Measurements from ENCODE around the gene FERMT2.

The FERMT2 gene

DNA sequence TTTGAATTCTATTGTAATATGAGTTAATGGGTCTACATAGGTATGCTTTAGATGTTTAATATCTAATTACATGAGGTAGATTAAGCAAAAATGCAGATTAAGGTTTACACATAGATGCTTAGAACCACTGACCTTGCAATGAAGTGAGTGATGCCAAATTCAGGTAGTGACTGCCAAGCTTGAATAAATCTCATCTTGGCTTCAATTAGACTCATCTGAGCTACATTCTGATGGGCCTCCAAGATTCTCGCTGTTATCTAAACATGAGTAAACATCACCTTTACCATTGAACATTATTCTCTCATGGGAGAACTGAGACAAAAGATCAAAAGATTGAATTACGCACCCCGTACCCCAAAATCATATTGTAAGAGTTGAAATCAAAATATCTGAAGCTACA lies 90.6 kb downstream of the FERMT2 start:
- no peak for FAIRE-seq

DNA sequence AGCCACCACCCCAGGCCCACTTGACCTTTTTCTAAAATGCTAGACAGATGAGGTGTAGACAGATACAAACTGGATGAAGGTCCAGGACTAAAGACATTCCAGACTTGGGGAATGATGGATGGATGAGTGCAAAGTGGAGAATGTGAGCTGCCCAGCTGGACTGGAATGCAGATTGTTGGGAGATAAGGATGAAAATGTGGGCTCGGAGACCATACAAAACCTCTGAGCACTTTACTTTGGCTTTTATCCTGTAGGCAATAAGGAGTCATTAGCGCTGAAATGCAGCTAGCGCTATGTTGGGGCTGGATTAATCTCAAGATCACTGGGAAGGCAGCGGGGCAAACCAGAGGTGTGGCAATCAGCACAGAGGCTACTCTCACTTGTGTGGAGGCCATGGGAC lies 94.7 kb downstream of the FERMT2 start:
- FAIRE-seq, result no peak

DNA sequence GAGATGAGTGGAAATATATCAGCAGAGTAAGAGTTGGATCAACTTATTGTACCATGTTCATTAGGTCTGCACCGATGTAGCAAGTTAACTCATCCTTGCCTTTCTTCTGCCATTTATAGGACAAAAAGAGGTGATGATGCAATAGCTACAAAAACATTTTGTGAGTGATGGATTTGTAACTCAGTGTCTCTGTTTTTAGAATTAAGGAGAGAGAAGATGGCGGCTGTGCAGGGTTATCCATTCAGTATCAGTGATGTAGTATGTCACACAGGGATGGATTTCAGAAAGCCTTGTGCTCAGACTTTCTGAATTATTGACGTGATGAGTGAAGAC lies 97.4 kb downstream of the FERMT2 start:
- FAIRE-seq, result no peak

DNA sequence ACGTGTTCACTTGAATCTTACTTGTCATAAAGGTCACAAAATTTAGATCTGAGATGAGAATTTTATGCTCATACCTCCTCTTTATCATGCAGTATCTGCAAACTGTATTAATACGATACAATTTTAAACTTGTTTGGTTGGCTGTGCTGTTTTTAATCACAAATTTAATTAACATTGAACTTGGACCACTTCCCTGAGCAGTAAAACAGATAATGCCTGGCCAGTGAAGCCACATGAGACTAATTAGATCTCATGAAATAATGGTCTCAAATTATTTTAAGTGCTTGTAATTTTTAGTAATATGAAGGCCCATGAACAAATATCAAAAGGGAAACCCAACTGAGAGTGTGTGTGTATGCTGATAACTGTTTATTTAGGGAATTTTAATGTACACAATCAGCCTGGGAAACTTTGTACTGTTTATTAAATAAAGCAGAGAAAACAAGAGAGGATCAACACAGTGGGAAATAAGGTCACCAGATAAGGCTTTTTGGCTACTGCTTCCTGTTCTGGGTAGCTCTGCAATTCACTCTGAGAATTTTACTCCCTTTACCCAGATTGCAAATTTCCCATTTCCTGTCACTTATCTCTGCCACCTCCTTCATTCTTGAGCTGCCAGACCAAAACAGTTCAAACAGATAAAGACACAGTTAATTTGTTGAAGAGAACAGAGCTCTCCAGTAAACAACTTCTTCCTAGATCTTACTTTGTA lies 97.9 kb downstream of the FERMT2 start:
- FAIRE-seq, result no peak

DNA sequence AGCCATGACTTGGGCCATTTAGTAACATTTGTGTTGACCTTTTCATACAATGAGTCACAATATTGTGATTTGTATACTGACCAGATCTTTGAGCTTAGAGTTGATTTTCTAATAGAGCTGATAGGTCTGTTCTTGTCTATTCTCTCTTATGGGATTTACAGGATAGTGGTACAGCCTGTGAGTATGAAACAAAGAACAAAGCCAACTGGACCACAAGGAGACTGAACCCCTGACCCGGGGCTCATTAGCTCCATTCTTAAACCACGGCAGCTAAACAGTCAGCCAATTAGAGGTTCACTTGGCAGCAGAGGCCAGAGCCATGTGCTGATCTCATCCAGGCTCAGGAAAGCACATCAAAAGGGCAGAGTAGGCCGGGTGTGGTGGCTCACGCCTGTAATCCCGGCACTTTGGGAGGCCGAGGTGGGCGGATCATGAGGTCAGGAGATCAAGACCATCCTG lies 100.4 kb downstream of the FERMT2 start:
- FAIRE-seq, result no peak

DNA sequence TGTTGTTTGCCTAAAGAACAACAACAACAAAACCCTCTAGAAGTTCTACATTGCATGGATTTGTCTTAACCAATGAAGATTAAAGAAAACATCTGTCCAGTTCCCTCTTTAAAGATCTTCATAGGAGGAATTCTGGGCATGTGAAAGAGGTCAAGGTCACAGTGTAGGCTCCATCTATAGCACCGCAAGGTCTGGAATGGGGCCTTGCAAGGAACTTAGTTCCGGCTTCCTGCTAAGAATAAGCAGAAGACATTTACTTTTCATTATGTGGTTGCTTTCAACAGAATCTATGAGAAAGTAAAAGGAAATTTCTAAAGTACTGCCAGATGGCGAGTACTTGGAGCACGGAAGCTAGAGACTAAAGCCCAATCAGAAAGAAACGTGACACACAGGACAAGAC lies 102.2 kb downstream of the FERMT2 start:
- FAIRE-seq, result peak; percentile 89

DNA sequence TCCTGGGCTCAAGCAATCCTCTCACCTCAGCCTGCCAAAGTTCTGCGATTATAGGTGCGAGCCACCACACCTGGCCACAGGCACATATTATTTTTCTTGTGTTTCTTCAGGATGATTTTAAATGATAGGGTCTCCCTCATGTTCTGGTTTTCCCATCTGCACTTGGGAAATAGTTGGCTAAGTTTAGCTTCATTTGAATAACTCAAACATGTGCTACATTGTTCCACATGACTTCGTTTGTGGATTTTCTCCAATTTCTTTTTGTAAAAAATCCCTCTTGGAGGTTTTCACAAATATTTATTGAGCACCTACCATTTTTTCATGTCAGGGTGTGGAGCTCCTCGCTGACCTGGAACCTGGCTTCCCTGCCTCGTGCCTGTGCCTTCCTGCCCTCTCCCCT lies 104.3 kb downstream of the FERMT2 start:
- FAIRE-seq, result no peak

DNA sequence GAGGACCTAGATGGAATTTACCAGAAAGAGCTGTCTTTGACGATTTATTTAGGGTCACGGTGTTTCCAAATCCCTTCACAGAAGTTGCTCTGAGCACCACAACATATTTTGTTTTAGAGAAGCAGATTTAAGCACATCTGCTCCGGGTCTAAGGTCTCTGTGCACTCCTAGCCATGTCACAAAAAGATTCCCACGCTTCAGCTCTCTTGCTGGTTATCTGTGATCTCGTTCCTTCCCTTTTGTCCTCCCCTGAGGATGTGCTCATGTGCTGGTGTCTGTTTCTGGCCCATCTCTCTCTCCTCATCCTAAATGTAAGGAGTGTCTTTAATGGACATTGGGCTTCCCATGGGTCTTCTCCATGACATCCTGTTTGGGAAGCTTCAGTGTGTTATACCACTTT lies 105.8 kb downstream of the FERMT2 start:
- FAIRE-seq, result no peak

DNA sequence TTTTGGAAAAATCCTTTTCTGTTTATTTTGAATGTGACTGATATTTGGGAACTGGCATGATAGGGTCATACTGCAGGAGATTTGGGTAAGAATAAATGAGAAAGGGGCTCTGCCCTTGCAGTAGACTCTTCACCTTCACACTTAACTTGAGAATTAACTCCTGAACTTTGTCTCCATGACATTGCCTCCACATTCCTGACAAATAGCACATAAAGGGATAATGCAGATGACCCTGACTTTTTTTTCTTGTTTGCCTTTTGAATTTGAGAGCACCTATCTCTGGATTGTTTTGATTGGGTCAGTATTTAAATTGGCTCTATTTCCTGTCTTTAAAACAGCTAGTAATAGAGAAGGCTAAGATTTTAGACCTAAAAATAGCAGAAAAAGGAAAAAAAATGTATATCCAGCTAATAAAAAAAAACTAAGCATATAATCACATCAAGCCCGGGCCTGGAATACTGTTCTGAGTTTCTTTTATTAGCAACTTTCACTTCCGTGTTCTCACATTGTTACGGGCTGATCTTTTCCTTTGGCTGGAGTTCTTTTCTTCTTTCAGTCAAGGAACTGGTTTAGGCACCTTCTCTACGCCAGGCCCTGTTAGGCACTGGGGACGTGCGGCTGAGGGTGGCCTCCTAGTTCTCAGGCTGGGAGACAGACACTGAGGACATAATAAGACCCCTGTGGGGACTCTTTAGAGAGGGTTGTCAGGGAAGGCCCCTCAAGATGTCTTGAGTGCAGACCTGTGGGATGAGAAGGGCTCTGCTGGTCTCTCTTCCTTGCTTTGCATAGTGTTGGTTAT lies 106.4 kb downstream of the FERMT2 start:
- peak; percentile 58 for FAIRE-seq

DNA sequence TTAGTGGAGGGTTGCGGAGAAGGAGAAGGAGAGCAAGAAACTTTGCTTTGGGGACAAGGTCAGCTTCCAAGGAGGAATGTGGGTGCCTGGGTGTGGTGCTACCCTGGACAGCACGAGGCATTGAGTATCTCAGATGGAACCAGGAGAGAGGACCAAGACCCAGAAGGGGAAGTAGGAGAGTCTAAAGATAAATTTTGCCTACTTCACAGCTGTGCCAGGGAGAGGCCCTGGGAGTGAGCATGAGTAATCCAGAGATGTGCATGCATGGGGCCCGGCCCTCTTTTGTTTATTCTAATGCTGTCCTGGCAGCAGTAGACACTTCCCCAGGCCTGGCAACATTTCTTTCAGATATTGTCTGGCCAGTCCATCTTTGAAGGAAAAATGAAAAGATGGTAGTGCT lies 110.0 kb downstream of the FERMT2 start:
- no peak for FAIRE-seq

DNA sequence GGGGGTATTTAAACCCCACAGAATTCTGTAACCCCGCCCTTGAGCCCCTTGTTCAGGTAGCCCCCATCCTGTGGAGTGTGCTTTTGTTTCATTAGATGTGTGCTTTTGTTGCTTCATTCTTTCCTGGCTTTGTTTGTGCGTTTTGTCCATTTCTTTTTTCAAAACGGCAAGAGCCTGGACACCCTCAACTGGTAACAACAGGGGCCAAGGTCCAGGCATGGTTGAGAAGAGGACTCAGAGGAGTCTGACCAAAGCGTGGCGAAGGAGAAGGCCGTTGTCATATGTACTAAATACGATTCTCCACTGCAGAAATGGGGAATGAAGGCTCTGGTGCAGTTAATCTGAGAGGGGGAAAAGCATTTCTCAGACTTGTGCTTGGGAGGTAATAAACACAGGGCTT lies 113.4 kb downstream of the FERMT2 start:
- FAIRE-seq, result no peak

DNA sequence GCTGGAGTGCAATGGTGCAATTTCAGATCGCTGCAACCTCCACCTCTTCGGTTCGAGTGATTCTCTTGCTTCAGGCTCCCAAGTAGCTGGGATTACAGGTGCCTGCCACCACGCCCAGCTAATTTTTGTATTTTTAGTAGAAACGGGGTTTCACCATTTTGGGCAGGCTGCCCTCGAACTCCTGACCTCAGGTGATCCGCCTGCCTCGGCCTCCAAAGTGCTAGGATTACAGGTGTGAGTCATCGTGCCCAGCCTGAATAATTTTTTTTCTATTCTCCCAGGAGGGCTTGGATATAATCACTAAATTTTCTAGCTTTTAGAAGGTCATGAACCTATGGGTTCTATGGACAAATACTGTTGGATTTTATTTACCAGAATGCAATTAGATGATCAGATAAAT lies 114.8 kb downstream of the FERMT2 start:
- FAIRE-seq, result peak; percentile 93

DNA sequence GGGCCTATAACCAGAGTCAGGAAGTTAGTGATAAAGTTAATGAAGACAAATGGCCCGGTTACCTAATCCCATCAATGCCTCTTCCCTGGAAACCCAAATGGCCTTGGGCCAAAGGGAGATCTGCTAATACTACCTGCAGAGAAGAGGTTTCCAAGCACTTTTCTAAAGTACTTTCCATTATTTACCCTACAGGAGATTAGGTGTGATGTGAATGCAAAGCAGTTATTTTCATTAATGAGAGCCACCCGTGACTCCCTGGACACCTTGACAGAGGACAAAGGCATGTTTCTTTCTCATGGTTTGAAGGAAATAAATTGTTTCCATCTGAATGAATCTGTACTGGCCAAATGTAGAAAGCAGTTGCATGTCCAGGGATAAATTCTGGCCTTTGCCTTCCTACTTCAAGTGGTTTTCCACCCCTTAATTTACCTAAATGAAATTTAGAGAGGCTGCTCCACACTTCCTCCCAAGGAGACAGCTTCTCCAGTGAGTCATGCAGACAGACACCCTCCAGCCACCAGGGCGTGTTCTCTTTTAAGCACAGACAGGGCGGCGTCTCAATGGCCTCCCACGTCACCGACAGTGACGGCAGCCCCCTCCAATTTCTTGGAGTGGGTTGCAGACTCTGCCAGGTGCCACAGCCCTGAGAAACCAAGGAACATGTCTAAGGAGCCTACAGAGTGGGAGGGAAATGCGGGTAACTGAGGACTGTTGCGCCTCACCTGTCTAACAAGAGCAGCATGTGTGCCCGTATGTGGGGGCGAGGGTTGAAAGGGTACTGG lies 115.5 kb downstream of the FERMT2 start:
- peak; percentile 100 for FAIRE-seq

DNA sequence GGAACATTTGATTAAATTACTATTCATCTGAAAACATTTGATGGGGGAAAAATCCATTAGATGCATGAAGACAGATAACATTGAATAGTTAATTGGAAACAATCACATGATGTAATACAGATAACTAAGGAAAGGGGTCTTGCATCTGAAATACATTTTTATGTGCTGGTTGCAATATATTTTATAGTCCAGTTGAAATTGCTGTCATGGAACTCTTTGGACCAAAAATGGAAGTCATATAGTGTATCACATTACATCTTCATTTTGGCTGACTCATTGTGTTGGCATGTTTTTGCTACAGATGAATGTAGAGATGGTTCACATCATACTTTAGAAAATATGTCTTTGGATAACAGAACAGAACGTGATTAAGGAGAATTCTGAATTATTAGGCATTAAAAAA lies 116.4 kb downstream of the FERMT2 start:
- no peak for FAIRE-seq

DNA sequence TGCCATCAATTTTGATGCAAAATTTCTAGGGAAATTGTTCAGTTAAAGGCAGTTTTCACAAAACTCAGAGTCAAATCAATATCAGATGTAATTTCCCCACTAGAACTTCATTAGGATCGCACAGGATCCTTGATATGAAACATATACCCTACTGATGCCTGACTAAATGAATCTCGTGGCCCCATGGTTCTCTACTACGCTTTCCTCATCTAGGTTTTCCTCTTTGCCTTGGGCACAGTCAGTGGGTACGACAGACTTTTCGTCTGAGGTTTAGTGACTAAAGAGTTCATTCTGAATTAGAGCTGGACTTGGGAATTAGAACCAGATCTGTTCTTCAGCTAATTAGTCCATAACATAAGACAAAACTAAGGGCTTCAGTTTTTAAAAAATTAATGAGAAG lies 117.0 kb downstream of the FERMT2 start:
- no peak for FAIRE-seq

DNA sequence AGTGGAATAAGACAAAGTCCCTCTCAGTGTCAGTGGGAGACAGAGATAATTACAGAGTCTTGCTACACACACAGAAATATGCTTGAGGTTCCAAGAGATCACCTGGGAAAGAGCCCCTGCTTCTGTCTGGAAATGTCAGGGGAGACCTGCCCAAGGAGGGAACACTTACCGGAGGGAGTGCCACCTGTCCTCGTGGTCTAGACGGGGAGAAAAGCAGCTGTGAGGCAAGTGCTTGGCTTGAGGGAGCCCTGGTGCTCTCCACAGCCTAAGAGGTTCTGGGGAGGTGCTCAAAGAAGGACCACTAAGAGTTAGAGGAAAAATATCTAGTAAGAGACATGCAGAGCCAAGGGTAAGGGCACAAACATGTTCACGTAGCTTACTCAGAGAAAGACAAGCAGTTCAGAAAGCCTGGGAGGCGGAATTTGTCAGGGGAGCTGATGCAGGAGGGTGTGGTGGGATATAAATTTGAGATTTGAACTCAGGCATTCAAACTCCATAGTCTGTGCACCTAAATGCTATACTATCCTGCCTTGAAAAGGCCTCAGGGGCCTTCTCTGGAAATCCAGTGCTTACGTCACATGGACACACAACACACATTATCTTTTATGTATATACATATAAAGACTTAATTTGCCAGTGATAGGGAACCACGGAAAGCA lies 121.2 kb downstream of the FERMT2 start:
- FAIRE-seq, result peak; percentile 17

DNA sequence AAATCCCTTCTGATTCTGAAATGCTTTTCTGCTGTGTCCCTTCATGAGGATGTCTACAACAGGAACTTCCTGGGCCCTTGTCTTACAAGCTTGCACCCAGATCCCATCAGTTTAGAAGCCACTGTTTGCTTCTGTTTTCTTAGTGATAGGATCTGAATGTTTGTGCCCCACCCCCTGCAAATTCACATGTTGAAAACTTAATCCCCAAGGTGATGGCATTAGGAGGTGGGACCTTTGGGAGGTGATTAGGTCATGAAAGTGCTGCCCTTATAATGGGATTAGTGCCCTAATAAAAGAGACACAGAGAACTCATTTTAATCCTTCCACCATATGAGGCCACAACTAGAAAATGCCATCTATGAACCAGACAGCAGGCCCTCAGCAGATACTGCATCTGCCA lies 123.4 kb downstream of the FERMT2 start:
- peak; percentile 94 for FAIRE-seq

DNA sequence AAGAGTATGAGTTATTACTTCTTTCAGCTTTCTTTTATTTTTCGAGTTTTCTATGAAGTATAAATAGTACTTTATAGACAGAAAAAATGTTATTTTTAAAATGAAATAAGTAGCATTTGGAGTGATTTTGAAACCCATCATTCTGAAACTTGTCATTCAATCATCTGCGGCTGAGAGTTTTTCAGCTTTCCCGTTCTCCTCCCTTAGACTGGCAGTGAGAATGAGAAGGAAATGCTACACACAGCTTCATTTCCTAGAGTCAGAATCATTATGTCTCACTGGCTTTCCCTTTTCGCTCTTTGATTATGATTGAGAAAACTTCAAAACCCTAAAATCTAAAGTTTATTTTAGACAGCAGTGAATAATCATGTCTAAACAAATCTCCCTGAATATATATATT lies 125.8 kb downstream of the FERMT2 start:
- FAIRE-seq, result no peak

DNA sequence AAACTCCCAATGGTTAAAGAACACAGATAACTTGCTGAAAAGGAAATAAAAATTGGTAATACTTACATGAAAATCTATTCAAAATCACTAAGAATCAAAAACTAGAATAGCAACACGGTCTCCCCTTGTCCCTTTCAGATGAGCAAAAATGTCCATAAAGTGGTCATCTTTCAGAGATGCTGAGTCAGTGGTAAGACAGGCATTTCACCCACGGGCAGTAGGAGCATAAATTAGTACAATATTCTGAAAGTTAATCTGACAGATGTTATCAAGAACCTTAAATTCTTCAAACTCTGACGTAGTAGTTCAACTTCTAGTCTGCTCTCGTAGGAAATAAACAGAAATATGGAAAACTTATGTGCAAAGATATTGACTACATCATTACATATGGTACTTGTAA lies 126.4 kb downstream of the FERMT2 start:
- no peak for FAIRE-seq

DNA sequence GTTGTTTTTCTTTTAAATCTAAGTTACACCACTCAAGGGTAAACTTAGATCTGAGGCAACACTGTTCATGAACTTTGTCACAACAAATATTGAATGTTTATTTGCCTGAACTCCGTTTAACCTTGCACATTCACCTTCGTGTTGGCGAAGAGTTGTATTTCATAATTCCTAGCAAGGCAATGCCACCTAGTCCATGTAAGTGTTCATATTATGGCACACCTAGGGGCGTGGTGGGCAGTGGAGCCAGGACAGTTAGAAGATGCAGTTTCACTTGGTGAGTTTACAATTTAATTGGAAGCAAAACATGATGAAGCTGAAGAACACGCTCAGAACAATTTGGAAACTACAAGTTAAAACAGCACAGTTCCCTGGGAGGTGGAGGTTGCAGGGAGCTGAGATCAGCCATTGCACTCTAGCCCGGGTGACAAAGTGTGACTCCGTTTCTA lies 129.0 kb downstream of the FERMT2 start:
- FAIRE-seq, result no peak

DNA sequence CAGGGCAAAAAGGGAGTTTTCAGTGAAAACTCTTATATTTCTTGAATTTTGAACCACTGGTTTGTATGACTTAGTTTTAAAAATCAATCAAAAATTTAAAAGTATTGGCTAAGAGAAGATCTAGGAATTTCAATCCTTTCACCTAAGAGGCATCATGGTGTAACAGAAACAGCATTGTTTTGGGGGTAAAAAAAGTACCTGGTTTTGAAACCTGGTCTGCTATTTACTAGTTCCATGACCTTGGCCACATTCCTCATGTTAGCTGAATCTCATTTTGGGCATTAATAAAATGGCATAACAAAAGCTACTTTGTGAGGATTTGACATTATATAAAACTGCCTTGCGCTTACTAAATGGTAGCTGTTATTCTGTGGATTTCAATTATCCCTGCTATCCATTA lies 142.7 kb downstream of the FERMT2 start:
- no peak for FAIRE-seq
